HL-60/S4 (cell line): ENCODE data around the gene NISCH.

Experiments
- in situ Hi-C: fragments of 300-500 bp; cut with MboI; formaldehyde crosslinking; loops from 2 replicates; pipeline ENCODE4 v1.14.3; 2022; ENCODE audit warnings: low sequenced_read_pairs

The NISCH gene

GRCh38 chr3:52435246-52436101 lies 19.9 kb upstream of the NISCH start:
- in situ Hi-C loops: no loop called here

DNA sequence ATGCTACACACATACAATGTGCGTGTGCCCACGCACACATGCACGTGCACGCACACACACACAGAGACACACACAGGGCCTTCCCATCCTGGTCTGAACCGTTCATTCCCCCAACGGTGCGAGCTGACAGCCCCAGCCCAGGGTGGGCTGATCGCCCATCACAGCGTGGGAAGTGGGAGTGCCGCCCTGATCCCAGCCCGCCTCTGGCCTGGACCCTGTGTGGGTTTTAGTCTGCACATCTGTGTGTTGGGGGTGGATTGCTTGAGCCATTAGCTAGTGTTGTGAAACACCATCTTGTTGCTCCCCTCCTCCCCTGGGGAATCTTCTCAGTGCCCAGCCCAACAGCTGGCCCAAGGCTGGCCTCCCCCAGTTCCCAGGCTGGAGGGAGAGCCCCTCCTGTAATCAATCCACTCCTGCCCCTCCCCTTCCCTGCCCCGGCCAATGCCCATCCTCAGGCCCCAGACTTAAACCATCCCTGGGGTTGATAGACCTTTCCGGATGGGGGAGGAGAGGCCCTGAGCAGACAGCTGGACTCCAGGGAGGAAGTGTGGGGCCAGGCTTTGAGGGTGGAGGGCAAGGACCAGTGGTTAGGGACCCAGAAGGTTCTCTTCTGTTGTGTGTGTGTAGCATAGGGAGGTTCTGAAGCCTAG lies 18.8 kb upstream of the NISCH start:
- in situ Hi-C loops: no loop called here

DNA sequence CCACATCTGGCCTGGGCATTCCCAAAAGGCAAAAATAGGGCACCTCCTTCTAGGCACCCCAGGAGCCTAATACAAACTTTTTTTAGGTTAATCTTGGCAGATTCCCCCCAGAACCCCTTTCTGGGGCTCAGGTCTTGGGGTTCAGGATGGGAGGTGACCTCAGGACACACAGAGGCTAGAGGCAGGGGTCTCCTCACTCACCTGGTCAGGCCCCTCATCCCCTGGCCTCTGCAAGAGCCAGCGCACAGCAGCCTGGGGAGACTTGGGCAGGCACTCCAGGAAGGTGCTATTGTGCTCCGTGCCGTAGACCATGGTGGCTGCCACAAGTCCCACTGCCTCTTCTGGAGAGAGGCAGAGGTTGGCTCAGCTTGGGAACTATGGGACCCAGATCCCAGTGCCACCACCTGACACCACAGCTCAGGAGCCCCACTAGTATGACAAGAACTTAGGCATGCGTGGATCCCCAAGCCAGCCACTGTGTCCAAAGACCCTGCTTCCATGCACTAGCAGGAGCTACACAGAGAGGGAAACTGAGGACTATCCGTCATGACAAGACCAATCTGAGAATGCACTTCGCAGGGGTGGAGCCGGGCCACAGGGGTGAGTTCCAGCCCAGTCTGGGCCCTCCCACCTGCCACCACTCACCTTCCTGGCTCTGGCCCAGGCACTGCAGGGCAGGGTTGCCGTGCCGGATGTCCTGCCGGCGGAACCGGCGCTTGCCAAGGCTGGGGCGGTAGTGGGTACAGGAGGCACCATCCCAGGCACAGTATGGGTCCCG lies 17.9 kb upstream of the NISCH start:
- in situ Hi-C loops: no loop called here

- in situ Hi-C loops: no loop called here
These were observed 17.4 kb upstream of the NISCH start for GRCh38 chr3:52438104-52438376.

GRCh38 chr3:52438579-52439425 lies 16.6 kb upstream of the NISCH start:
- in situ Hi-C loops: no loop called here

DNA sequence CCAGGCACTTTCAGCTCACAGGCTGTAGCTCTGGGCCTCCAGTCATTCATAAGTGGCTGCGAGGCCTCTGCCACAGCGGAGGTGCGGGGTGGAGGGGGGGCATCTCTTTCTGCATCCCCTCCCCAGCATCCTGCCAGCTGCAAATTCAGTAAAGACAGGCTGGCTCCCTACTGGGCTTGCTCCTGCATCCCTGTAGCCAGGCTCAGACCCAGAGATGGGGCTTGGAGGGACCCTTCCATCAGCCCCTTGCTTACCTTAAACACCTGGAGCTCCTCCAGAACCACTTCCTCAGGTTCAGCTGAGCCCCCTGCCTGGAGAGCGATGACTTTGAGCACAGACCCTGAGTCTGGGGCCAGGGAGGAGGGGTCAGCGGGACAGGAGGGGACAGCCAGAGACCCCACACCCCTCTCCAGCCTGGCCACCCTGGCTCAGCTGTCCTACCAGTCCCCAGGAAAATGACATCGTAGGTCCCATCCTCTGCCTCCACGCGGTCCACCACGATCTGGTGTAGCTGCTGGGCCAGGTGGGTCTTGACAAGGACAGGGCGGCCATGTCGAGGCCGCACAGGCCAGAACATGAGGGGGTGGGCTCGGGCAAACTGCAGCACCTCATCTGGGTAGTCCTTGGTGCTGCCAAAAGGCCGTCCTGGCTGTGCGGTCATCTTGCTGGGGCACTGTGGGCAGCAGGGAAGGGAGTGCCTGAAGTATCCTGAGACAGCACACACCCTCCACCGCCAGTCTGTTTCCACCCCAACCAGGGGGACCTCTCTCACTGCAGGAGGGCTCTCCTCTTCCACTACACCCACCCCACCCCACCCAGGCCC lies 15.8 kb upstream of the NISCH start:
- in situ Hi-C loops: no loop called here

DNA sequence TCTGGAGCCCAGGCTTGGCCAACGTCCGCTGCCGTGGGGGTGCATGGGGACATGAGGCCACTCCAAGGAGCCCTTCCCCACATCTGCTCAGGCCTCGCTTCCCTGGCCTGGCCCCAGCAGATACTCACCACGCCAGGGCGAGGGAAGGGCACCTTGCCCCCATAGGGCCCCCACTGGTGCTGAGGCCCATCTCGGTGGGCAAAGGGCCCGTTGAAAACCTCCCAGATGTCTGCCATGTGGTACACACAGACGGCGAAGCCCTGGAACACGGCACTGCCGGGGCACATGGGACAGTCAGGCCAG lies 15.2 kb upstream of the NISCH start:
- in situ Hi-C loops: no loop called here

DNA sequence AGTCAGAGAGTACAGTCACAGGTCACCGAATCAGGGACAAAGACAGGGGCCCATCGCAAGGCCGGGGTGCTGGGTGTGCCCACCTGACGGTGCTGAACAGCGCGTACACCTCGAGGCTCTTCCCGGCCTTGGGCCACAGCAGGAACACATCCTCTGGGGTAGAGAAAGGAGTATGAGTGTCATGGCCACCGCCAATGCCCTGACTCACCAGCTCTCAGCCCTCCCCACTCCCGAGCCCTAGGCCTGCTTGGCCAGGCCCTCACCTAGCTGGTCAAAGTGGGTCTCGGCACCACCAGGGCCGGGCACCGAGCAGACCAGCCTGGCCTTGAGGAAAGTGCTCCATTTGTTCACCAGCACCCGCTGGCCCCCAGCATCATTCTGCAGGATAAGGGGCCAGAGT lies 14.7 kb upstream of the NISCH start:
- in situ Hi-C loops: no loop called here

- in situ Hi-C loops: no loop called here
These were observed 14.2 kb upstream of the NISCH start for GRCh38 chr3:52441091-52441771.

DNA sequence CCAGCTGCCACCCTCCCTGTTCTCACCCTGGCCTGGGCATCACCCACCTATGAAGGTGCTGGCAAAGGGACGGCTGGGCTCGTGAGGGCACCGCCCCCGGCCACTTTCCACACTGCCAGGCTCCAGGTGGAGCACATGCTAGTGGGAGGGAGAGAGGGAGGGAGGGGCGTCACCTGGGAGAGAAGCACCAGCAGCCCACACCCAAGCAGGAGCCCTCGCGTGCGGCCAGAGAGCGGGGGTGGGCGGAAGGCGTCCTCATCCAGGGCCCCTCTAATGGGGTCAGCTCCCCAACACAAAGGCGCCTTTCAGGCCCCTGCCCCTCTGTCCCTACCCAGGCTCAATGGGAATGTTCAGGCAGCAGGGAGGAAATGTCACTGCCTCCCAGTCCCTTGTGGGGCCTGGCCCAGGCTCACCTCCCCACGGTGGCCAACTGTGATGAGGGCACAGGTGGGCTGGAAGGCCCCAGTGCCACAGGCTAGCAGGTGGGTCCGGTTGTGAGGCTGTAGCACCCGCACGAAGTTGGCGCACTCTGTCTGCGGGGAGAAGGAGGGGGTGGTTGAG lies 13.6 kb upstream of the NISCH start:
- in situ Hi-C loops: no loop called here

DNA sequence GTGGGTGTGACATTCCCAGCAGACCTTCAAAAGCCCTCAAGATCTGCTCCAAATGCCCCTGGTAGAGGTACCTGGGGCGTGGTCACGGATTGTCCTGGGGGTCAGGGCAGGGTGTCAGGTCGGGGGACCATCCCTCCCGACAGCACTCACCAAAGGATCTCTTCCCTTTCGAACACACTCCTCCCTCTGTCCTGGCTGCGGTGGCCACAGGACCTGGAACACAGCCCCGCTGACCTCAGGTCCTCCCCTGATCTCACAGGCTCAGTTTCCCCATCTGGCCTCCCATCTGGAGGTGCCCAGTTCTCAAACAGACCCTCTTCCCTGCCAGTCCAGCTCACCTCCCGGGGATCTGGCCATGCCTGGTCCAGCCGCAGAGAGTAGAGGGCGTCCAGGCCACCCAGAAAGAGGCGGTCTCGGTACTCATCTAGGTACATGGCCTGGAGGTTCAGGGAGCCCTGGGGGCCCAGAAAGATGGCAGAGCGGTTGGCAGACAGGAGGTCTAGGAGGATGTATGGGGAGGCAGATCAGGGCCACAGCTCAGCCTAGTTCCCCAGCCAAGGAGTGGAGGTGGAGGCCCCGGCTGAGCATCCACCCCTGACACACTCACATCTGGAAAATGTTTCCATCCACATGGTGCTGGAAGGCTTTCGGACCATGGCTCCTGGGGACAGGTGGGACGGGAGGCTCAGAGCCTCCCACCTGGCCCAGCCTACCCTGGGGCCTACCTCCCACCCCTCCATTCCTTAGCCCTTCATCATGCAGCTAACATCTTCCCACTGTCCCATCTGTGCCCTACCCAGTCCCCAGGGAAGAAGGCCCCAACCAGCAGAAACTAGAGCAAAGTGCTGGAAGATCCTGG lies 12.8 kb upstream of the NISCH start:
- in situ Hi-C loops: no loop called here

- in situ Hi-C loops: no loop called here
These were observed 12.2 kb upstream of the NISCH start for GRCh38 chr3:52443268-52443610.

- in situ Hi-C loops: no loop called here
These were observed 11.4 kb upstream of the NISCH start for GRCh38 chr3:52443791-52444687.

DNA sequence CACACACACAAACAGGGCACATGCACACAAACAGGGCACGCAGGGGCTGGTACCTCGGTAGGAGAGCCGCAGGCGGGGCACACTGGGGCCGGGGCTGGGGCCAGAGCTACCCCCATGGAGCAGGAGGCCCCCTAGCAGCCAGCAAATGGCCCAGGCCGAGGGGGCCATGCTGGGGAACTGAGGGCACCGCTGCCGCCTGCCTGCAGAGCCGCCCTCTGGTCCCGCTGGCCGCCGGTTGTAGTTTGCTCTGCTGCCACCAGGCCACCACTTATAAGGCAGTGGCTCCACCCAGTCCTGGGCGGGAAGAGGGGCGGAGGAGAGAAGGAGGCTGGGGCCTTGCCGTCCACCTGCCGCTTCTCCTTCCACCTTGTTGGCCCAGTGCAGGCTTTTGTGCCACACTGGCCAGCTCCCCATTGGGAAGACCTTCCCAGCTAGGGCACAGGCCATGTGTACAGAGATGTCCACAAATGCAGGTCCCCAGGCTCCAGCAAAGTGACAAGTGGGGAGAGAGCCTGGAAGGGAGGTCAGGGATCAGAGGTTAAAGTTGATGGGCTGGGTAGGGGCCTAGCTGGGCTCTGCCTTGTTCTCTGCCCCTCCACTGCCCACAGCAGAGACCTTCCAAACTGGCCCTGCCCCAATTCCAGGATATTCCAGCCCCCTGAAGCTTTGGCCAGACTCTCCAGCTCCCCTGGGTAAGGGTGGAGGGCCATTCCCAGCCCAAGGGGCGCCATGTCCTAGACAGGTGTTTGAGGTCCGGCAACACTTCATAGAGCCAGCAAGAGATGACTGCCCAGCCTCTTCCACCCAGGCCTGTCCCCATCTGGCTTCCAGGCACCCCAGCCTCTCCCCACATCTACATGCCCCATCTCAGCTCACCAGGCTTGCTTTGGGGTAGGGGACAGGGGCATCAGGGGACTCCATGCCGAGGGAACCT lies 10.3 kb upstream of the NISCH start, which contains the start of gene SEMA3G:
SEMA3G (minus strand) TSS at position 244 of the 934 bp plus-strand sequence; CDS start at position 168, 76 bp downstream.
- in situ Hi-C loops: no loop called here

- in situ Hi-C loops: no loop called here
These were observed 9.4 kb upstream of the NISCH start for GRCh38 chr3:52446042-52446441.
